ENCODE measurements around the gene KBTBD13.
A peak's percentile ranks its signal among the peaks of the same experiment; 100 is the strongest.
"Not testable (repeated sequence)": the region's sequence is repeated elsewhere in the genome, so short reads cannot be mapped to it uniquely, and the experiment has no call there.

KBTBD13 gene

GRCh38 chr15:65088643-65089021 lies 12.1 kb downstream of the KBTBD13 start:
- H3K4me3 ChIP-seq (ENCODE audit: low read depth, low read length) = no peak overlapping the region
- DNase-seq (ENCODE audit: low read depth) = no peak
- no peak for TF ChIP-seq CTCF (conservative IDR thresholded peaks at IDR 0.05; ENCODE audit: low read depth, low read length)

DNA sequence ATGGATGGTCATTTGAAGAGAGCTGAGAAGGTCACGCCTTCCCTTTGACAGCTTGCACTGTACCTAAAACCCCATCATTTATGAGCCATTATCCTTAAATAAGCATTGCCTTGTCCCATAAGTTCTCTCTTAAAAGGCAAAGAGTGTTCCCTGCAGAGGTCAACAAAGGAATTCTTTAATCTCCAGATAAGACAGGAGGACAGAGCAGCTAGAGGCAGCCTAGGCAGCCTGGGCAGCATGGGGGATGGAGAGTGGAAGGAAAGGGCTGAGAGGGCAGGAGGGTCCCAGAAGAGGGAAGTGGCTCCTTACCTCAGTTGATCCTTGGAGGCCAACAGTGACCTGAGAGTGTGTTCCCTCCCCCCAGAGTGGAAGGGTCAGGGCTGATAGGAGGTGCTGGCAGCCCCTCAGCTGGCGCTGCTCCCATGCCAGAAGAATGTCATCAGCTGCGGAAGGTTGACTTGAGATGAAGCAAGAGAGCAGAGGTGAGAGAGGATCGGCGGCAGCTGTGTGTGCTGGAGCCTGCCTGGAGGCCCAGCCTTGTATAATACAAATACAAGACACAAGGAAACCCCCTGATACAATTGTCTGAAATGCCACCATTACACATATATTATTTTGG lies 12.8 kb downstream of the KBTBD13 start:
- TF ChIP-seq CTCF (conservative IDR thresholded peaks at IDR 0.05; ENCODE audit: low read depth, low read length) = no peak
- no peak overlapping the region for H3K4me3 ChIP-seq (ENCODE audit: low read depth, low read length)
- DNase-seq (ENCODE audit: low read depth) = peak; percentile 71

DNA sequence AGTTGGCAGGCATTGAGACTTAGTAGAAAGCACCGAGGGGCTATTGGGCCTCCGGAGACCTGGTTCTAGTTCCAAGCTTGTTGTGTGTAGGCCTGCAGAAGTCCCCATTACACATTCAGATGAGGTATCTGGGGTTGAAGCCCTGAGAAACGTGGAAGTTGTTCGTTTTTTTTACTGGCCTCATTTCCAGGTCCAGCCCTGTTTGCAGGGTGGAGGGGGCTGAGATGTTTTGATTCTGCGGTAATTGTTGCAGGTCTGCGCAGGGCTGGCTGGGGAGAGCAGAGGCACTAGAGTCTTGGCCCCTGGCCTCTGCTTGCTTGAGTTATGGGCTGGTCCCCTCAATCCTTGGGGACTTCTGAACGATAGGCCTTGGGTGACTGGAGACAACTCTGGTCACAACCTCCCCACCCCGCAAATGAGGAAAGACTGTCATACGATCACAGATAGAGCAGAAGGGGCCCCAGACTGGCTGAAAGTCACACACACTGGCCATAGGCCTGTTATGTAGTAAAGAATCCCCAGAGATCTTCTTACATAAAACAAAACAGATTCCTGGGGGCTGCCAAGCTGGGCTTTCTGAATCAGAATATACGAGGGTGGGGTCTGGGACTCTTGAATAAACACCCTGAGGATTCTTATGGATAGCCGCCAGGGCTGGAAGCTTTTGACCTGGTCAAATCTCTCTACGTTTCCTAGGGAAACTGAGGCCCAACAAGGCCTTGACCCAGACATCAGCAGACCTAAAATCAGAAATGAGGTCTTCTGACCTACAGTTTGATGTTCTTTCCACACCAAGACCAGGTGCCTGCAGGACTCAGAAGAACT lies 15.6 kb downstream of the KBTBD13 start:
- no peak for TF ChIP-seq CTCF (conservative IDR thresholded peaks at IDR 0.05; ENCODE audit: low read depth, low read length)
- DNase-seq (ENCODE audit: low read depth) = no peak
- no peak overlapping the region for H3K4me3 ChIP-seq (ENCODE audit: low read depth, low read length)

DNA sequence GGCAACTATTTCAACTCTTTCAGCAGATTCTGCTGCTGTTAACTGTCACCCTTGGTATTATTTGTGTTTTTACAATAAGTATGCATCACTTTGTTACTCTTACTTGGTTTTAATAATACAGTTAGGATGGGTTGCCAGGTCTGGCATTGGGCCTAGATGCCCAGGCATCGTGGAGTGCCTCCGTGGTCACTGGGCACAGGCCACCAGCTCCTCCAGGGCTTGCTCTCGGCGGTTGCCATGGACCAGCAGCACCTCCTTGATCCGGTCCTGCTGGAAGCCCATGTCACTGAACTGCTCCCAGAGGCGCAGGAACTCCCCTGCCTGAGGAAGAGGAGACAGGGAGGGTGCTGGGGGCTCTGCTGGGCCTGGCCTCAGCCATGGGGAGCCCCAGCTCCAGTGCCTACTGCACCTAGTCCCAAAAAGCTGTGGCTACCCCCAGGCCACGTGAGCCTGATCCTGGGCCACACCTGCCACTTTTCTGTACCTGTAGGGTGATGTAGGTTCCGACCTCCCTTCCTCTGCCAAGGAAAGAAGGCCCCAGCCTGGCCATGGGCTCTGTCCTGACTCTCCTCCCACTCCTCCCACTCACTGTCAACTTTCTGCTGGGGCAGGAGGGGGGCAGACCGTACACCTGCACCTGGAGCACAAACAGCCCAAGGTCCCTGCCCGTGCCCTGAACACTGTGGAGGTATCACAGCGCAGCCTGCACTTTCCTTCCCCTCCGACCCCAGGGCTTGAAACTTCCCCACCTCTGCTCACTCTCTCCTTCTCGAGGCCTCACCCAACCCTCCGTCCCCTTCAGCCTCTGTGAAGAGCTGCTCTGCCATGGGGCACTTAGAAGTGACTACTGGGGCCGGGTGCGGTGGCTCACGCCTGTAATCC lies 16.6 kb downstream of the KBTBD13 start:
- no peak overlapping the region for H3K4me3 ChIP-seq (ENCODE audit: low read depth, low read length)
- TF ChIP-seq CTCF (conservative IDR thresholded peaks at IDR 0.05; ENCODE audit: low read depth, low read length) = no peak
- no peak for DNase-seq (ENCODE audit: low read depth)

DNA sequence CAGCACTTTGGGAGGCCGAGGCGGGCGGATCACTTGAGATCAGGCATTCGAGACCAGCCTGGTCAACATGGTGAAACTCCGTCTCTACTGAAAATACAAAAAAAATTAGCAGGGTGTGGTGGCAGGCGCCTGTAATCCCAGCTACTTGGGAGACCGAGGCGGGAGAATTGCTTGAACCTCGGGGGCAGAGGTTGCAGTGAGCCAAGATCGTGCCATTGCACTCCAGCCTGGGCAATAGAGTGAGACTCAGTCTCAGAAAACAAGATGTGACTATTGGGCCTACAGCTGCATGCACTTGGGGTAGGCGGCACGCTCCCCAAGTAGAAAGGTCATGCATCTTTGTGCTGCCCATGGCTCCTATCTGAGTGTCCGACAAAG lies 17.2 kb downstream of the KBTBD13 start:
- not testable (repeated sequence) for H3K4me3 ChIP-seq (ENCODE audit: low read depth, low read length); DNase-seq (ENCODE audit: low read depth)

DNA sequence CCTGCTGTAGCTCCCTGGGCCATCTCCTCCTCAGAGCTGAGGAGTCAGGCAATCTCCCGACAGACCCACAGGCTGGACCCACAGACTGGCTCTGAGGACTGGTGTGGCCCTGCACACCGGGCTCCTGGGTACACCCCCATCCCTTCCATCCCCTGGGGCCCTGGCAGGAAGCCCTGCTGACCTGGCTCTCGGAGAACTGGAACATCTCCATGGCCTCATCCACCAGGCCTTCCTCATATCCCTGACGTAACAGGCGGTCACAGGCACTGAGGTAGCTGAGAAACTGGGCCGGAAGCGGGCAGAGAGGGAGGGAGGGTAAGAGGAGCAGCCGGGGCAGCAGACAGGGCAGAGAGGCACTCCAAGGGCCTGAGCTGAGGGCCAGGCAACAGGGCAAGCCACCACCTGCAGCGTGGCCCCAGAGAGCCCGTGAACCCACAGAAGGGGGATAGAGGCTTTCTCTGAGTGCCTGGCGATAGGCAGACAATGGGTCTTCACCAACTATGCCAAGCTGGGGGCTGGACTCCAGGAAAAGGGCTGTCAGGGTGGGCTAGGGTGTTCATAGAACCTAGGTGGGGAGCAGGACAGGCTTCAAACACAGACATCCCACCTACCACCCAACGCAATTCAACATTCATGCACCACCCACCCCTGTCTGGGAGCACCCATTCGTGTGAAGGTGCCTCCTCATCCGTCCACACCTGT lies 17.9 kb downstream of the KBTBD13 start:
- peak; percentile 36 for DNase-seq (ENCODE audit: low read depth)
- no peak for TF ChIP-seq CTCF (conservative IDR thresholded peaks at IDR 0.05; ENCODE audit: low read depth, low read length)
- H3K4me3 ChIP-seq (ENCODE audit: low read depth, low read length) = no peak overlapping the region
